NCI-H1105 (cell line): ENCODE measurements around the gene MPP4.

ENCODE experiments used
- DNase-seq: peaks from one replicate; lab custom pipeline; 2025; lab: John Stamatoyannopoulos, UW

The MPP4 gene, protein sequence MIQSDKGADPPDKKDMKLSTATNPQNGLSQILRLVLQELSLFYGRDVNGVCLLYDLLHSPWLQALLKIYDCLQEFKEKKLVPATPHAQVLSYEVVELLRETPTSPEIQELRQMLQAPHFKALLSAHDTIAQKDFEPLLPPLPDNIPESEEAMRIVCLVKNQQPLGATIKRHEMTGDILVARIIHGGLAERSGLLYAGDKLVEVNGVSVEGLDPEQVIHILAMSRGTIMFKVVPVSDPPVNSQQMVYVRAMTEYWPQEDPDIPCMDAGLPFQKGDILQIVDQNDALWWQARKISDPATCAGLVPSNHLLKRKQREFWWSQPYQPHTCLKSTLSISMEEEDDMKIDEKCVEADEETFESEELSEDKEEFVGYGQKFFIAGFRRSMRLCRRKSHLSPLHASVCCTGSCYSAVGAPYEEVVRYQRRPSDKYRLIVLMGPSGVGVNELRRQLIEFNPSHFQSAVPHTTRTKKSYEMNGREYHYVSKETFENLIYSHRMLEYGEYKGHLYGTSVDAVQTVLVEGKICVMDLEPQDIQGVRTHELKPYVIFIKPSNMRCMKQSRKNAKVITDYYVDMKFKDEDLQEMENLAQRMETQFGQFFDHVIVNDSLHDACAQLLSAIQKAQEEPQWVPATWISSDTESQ

DNA sequence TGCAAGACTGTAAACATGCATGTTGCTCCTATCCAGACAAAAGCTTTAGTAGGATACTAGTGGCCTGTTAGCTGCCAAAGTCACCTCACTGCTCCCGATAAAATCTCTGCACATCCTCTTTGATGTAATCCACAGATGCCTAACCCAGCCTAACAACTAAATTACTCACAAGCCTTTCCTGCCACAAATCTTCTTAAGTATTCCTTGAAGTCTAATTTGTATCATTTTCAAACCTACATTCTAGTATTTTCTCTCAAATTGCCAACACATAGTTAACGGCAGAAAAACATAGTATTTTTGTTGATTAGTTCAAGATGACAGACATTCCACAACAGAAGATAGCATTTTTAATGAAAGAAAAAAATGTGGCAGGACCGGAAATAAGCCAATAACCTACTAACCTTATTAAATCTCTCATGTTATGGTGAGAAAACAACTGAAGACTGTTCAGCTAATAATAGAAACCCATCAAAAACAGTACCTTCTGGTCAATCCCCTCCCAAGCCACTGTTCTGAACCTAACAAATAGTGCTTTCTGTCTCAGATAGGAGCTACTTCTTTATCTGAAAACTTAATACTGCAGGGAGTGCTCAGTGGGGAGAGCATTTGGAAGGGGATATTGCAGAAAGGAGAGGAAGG, at the start of gene MPP4:
Gene MPP4, minus strand, starts transcription at position 57 of the 639 bp plus-strand sequence. CDS start 4,690 bp downstream, outside the sequence.
- DNase-seq: no peak

- no peak for DNase-seq
Observed at GRCh38 chr2:201746551-201746950, 48.1 kb upstream of the MPP4 start.

DNA sequence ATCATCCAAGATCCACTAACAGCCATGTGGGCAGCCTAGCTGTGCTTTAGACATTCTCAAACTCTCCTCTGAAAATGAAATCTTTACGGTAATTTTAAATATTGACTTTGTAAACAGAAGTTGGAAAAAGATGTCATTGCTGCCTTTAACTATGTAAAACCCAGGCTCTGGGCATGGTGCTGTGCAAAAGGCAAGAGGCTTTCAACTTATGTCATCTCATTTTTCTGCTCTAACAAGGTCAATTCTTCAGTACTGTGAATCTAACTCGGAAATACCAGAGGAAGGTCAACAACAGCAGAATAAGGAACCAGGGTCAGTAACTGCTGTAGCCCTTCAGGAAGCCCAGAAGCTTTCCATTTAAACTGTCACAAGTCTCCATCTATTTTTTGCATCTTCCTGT, 37.0 kb upstream of the MPP4 start:
- DNase-seq: no peak

DNA sequence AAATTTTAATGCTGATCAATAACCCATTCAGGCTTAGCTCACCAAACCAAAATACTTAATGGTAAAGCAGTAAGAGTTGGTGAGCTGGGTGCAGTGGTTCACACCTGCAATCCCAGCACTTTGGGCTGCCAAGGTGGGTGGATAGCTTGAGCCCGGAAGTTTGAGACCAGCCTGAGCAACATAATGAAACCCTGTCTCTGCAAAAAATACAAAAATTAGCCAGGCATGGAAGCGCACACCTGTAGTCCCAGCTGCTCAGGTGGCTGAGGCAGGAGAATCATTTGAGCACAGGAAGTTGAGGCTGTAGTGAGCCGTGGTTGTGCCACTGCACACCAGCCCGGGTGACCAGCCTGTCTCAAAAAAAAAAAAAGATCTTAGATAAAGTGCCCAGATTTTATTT, 35.7 kb upstream of the MPP4 start:
- DNase-seq: no peak

- no peak for DNase-seq
Observed at GRCh38 chr2:201733544-201733943, 35.1 kb upstream of the MPP4 start.

DNA sequence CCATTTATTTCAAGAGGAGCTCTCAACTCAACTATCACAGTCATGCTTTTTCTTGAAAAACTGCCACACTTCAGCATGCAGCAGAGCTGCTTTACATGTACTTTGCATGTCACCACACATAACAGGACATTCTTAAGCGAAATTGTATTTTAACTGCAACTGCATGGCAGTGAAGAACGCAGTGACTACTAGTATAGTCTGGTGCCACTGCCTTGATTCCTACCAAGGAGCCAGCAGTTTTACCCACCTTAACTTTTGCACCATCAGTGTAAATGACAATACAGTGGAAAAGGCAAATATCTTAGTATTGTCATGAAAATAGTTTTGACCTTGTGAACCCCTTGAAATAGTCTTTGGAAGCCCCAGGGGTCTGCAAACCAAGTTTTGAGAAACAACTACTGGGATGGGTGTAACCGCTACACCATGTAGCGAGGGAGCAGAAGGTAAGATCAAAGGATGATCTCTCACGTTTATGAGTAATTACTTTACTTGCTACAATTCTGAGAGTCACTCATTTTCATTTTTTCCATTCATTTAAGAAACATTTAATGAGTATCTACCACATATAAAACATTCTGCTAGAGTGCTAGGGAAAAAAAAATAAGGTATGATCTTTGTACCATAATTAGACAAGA, 32.3 kb upstream of the MPP4 start:
- DNase-seq: no peak

DNA sequence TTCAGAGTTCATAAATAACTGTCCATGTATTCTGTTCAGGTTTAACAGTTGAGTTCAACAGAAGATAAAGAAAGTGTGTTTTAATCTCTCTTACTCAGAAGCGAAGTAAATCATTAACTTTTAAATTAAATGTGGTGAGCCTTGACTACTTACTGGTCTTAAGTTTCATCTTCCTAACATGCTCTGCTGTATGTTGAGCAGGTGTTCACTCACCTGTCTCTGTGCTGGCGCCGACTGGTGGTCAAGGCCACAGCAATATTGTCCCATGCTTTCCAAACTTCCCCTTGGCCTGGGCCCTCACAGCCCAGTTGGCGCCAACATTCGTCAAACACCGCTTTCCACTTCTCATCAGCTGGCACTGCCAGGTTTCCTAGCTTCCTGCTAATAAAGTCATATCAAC, 17.0 kb upstream of the MPP4 start:
- DNase-seq: no peak

- DNase-seq: no peak
Observed at GRCh38 chr2:201712726-201713125, 14.3 kb upstream of the MPP4 start.

- no peak for DNase-seq
Observed at GRCh38 chr2:201709747-201710146, 11.3 kb upstream of the MPP4 start.

DNA sequence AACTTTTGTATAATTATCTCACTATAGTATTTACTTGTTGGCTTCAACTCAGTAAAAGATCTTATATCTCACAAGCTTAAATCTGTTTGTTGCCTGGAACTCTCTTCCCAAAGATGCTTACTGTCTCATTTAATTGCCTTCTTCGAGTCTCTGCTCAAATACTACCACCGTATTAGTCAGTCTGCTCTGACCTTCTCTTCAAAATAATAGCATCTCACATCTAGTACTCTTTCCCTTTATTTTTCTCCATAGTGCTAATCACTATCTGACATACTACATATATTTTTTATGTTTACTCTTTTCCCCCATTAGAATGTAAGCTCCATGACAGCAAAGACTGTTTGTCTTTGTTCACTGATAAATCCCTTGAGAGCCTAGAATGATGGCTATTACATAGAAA, 10.6 kb upstream of the MPP4 start:
- DNase-seq: no peak

DNA sequence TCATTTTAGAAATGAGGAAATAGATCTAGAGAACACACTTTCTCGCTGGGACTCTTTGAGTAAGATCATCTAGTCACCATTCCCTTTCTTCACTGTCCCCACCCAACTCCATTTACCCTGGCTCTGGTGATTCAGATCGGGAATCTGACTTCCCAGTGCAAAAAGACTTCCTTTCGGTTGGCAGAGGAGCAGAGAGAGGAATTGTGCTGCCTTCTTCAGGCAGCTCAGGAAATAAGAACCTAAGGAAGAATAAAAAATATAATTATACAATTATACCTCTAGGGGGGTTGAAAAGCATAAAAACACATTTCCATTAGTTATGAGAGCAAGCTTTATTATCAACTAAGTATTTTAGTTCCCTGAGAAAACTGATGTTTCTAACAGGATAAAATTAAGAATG, 9.3 kb upstream of the MPP4 start:
- DNase-seq: no peak

DNA sequence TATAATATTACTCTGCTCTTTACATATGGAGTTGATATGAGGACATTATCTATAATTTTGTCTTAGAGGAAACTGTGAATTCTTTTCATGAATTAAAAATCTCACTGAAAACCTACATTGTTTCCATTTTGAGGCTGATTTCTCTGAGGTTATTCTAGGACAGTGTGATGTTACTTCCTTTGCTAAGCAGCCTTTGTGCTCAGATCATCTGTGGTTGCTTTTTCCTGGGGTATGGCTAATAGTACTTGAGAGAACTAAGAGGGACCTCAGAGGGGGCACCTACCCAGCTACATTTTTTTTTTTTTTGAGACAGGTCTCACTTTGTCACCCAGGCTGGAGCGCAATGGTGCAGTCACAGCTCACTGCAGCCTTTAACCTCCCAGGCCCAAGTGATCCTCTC, 8.7 kb upstream of the MPP4 start:
- DNase-seq: no peak

GRCh38 chr2:201704536-201704935, 6.1 kb upstream of the MPP4 start:
- DNase-seq: no peak

GRCh38 chr2:201701646-201702045, 3.2 kb upstream of the MPP4 start:
- DNase-seq: no peak

DNA sequence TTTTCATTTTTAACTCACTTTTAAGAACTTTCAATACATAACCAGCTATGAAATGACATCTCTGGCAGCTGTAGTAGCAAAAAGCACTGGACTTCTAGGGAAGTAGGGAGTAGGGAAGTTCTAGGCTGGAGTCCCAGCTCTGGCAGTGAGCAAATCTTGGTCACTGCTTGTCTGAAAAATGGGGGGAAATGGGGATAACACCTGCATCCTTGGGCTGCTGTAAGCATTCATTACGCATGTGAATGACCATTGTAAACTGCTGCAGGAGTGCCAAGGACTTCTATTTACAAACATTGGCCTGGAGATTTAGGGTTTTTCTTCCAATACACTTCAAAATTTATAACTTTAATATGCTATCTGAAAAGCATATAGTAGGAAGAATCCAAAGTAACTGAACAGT, 972 bp upstream of the MPP4 start:
- DNase-seq: no peak

GRCh38 chr2:201697899-201698298, 545 bp downstream of the MPP4 start:
- DNase-seq: no peak

- no peak for DNase-seq
Observed at GRCh38 chr2:201696151-201696659, 2.2 kb downstream of the MPP4 start.

DNA sequence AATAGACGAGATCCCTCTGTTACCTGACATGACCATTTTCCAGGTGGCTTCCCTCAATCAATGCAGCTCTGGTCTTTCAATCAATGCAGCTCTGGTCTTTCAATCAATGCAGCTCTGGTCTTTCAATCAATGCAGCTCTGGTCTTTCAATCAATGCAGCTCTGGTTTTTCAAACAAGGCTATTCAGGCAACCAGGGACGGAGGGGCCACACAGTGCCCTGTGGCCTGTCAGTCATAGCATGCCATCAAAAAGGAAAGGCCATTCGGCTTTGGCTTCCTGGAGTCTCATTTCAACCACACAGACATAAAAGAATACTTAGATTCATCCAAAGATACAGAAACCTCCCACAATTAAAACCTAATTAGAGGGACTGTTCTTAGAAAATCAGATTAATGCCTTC, 13.3 kb downstream of the MPP4 start:
- DNase-seq: no peak

- no peak for DNase-seq
Observed at GRCh38 chr2:201680743-201681142, 17.7 kb downstream of the MPP4 start.

DNA sequence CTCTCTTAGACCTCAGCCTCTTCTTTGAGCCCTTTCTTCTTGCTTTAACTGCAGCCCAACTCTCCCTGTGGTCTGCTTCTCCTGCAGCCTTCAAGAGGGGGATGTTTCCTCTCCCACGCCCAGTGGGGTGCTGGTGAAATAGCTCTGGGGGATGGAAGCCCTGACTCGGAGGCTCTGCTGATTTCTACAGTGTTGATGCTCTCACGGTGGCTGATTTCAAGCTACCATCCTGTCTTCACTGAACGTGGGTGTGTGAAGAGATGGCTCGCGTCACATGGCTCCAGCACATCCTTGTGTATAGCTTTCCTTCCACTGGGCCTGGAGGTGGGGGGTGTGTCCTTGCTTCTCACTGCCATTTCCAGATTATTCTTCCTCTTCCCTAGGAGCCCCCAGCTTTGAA, 20.0 kb downstream of the MPP4 start:
- DNase-seq: no peak

- DNase-seq: no peak
Observed at GRCh38 chr2:201675454-201675853, 23.0 kb downstream of the MPP4 start.

GRCh38 chr2:201674794-201675193, 23.6 kb downstream of the MPP4 start:
- no peak for DNase-seq

DNA sequence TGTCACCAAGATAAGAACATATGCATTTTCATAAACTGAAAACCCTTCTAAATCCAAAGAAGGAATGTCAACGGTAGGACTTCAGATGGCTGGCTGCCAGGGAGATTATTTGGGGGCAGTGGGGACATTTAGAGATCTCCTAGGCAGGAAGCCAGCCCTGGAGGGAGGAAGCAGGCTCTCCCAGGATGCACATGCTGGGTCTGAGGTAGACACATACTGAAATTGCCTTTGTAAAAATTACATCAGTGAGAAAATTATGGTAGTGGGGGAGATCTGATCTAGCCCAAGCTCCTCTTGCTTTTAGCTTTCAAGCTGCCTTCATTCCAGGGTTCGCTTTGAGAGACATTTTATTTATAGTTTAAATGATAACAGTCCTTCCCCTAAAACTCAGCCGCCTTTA, 24.1 kb downstream of the MPP4 start:
- DNase-seq: no peak
